CD4-positive, alpha-beta T cell (primary cell): ENCODE data around the gene CTNNA3. TPM values are rescaled to one million over a fixed set of nuclear protein-coding genes. Genes with fewer than 3 reads are reported as not detected.

Experiments used
- ATAC-seq: fragments of 200-7000 bp; cut with Tn5 transposase; one replicate; pipeline ENCODE4 v1.10.0; 2022; ENCODE audit warnings: mild to moderate bottlenecking; ENCODE audit not compliant: poor library complexity
- CTCF ChIA-PET: fragments of 350-600 bp; sonication (Branson Sonifier 250); formaldehyde crosslinking; loops from one replicate; lab custom pipeline; 2021; ENCODE audit warnings: antibody characterized with exemption, inconsistent platforms; lab: Charles Lee
- POLR2A ChIA-PET: fragments of 350-600 bp; sonication (Branson Sonifier 250); formaldehyde crosslinking; loops from one replicate; lab custom pipeline; 2021; ENCODE audit warnings: antibody characterized with exemption, inconsistent platforms; lab: Charles Lee
- DNase-seq, 14 experiments: peaks; one replicate each; pipeline ENCODE4 v3.0.0-alpha.2; 2013 to 2020; ENCODE audit warnings: mixed read lengths in 2 of 14
- H3K27ac ChIP-seq, 2 donors: one replicate each; pipeline versions ENCODE4 v1.5.1 to v1.7.0; 2013; ENCODE audit warnings: low read length in 2 of 2, low read depth in 1 of 2, mild to moderate bottlenecking in 1 of 2
- H3K27me3 ChIP-seq, 2 experiments: 1 replicate in 1 of 2; 2 replicates in 1 of 2; pipeline versions ENCODE4 v1.6.1 to v1.7.0; 2013; ENCODE audit warnings: low read length in 2 of 2, control low read depth in 1 of 2, mild to moderate bottlenecking in 1 of 2, moderate library complexity in 1 of 2; ENCODE audit not compliant: insufficient read depth in 2 of 2, control insufficient read depth in 1 of 2
- H3K36me3 ChIP-seq: one replicate; pipeline ENCODE4 v1.6.1; 2013; ENCODE audit warnings: low read length, control low read depth; ENCODE audit not compliant: insufficient read depth
- H3K4me1 ChIP-seq: one replicate; pipeline ENCODE4 v1.6.1; 2013; ENCODE audit warnings: low read length, control low read depth; ENCODE audit not compliant: insufficient read depth
- H3K4me3 ChIP-seq: one replicate; pipeline ENCODE4 v1.5.1; 2013; ENCODE audit warnings: mild to moderate bottlenecking, low read length, moderate library complexity
- H3K9me3 ChIP-seq, 2 experiments: 1 replicate in 1 of 2; 2 replicates in 1 of 2; pipeline versions ENCODE4 v1.6.1 to v1.7.0; 2013; ENCODE audit warnings: low read length in 2 of 2, mild to moderate bottlenecking in 2 of 2, control low read depth in 1 of 2, moderate library complexity in 1 of 2; ENCODE audit not compliant: control insufficient read depth in 1 of 2, insufficient read depth in 1 of 2
- H3K27ac Mint-ChIP-seq: one replicate; pipeline ENCODE4 v1.8.0; 2020; ENCODE audit warnings: mixed read lengths
- H3K27me3 Mint-ChIP-seq: one replicate; pipeline ENCODE4 v1.8.0; 2021; ENCODE audit warnings: mixed read lengths
- H3K36me3 Mint-ChIP-seq: one replicate; pipeline ENCODE4 v1.8.0; 2021; ENCODE audit warnings: low read depth, mixed read lengths
- H3K4me1 Mint-ChIP-seq: one replicate; pipeline ENCODE4 v1.8.0; 2021; ENCODE audit warnings: low read depth, mixed read lengths
- H3K4me3 Mint-ChIP-seq: one replicate; pipeline ENCODE4 v1.8.0; 2020; ENCODE audit warnings: mild to moderate bottlenecking, mixed read lengths
- H3K9me3 Mint-ChIP-seq: one replicate; pipeline ENCODE4 v1.8.0; 2020; ENCODE audit warnings: mixed read lengths
- CTCF ChIP-seq: fragments of 200-600 bp; IDR thresholded peaks from one replicate; pipeline ENCODE4 v1.8.0; 2022; ENCODE audit warnings: antibody characterized with exemption, mild to moderate bottlenecking
- intact Hi-C, 2 experiments: fragments of 100-400 bp; cut with DNase I in 1 of 2; cut with micrococcal nuclease in 1 of 2; formaldehyde crosslinking; loops; one replicate each; pipeline versions ENCODE4 v1.15.1 to v1.9.0; 2023 to 2025; cut with DNase I, micrococcal nuclease
- total RNA-seq, 174 experiments: library from RNA in 2 of 174; stranded (reverse) in 2 of 174; gene quantifications; one replicate each; pipeline ENCODE4 v1.2.3 and lab custom pipeline; 2021 to 2026

The CTNNA3 gene
- total RNA-seq, 2 experiments from 2014 or later = 0.80 TPM; not detected in 1

DNA sequence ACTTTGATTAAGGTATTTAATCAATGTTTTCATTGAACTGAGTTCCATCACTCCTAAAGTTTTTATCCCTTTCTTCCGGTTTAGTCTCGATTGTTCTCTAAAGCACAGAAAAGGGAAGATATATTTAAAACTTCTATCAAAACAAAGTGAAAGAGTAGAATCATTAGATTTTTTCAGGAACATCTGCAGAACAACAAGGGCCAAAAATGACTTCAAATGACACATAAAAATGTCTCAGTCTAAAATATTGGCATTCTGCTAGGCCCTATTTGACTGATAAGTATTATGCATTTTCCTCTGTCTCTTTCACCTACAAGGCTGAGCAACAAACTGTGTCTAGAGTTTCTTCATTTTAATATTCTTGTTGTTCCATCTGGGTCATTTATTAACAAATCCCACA lies 1669.7 kb downstream of the CTNNA3 start:
- no peaks in the 10 kb centered on the region for H3K4me1 ChIP-seq
- POLR2A ChIA-PET = no interaction called here
- CTCF ChIA-PET = no interaction called here
- no peak overlapping the region for H3K27ac ChIP-seq
- no peak overlapping the region for H3K4me3 Mint-ChIP-seq
- ATAC-seq (no peak), DNase-seq (no peak)
- intact Hi-C loops = no loop called here
- H3K27ac Mint-ChIP-seq = no peak overlapping the region
- H3K27me3 Mint-ChIP-seq = no peaks in the 10 kb centered on the region
- H3K9me3 ChIP-seq = peaks cover 4 to 7% of the 10 kb centered on the region in 2 experiments
- H3K36me3 ChIP-seq = no peaks in the 10 kb centered on the region
- no peak for TF ChIP-seq CTCF
- no peaks in the 10 kb centered on the region for H3K4me1 Mint-ChIP-seq
- H3K36me3 Mint-ChIP-seq = no peaks in the 10 kb centered on the region
- no peaks in the 10 kb centered on the region for H3K27me3 ChIP-seq
- peaks cover 15% of the 10 kb centered on the region for H3K9me3 Mint-ChIP-seq
- no peak overlapping the region for H3K4me3 ChIP-seq

DNA sequence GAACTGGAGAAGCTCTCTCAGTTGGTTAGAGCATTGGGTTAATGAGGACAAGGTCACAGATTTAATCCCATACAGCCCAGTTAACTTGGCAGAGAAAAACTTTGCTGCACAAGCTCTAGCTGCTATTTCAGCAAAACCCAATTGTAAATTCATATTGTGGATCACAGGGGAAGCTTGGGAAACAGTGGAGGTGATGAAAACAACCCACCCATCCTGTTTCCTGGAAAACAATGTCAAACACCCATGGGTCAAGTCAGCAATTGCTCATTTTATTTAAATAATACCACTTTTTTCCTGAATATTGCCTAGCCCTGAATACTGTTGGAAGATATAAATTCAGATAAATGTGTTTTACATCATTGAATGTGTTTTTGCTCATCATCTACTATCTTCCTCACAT lies 1670.8 kb downstream of the CTNNA3 start:
- H3K27me3 Mint-ChIP-seq = no peaks in the 10 kb centered on the region
- CTCF ChIA-PET = no interaction called here
- H3K36me3 Mint-ChIP-seq = no peaks in the 10 kb centered on the region
- H3K27ac Mint-ChIP-seq = no peak overlapping the region
- H3K4me1 Mint-ChIP-seq = no peaks in the 10 kb centered on the region
- intact Hi-C loops = no loop called here
- Histone ChIP-seq H3K4me3 (no peak overlapping the region), H3K36me3 (no peaks in the 10 kb centered on the region), H3K9me3 (peaks cover 4 to 7% of the 10 kb centered on the region in 2 experiments), H3K27ac (no peak overlapping the region), H3K27me3 (no peaks in the 10 kb centered on the region), H3K4me1 (no peaks in the 10 kb centered on the region)
- peaks cover 15% of the 10 kb centered on the region for H3K9me3 Mint-ChIP-seq
- POLR2A ChIA-PET = no interaction called here
- DNase-seq (no peak), ATAC-seq (no peak)
- no peak overlapping the region for H3K4me3 Mint-ChIP-seq
- TF ChIP-seq CTCF = no peak

- Histone ChIP-seq H3K4me3 (no peak overlapping the region), H3K27ac (no peak overlapping the region), H3K36me3 (no peaks in the 10 kb centered on the region), H3K27me3 (no peaks in the 10 kb centered on the region), H3K4me1 (no peaks in the 10 kb centered on the region), H3K9me3 (peaks cover 0 to 4% of the 10 kb centered on the region in 2 experiments)
- H3K27me3 Mint-ChIP-seq = no peaks in the 10 kb centered on the region
- no peak for ATAC-seq
- H3K4me3 Mint-ChIP-seq = no peak overlapping the region
- H3K9me3 Mint-ChIP-seq = peaks cover 5% of the 10 kb centered on the region
- no peak for DNase-seq
- no peaks in the 10 kb centered on the region for H3K4me1 Mint-ChIP-seq
- no peaks in the 10 kb centered on the region for H3K36me3 Mint-ChIP-seq
- intact Hi-C loops = no loop called here
- ChIA-PET POLR2A (no interaction called here), CTCF (no interaction called here)
- H3K27ac Mint-ChIP-seq = no peak overlapping the region
- TF ChIP-seq CTCF = no peak
Measured at GRCh38 chr10:66021423-66021822, 1674.6 kb downstream of the CTNNA3 start.
